GM20000 (cell line): ENCODE results near the gene RNF186.

Source experiments
- DNase-seq: peaks from one replicate; pipeline ENCODE4 v3.0.0; 2012; ENCODE audit warnings: low spot score
- TF ChIP-seq, protein P1 (sequence below): IDR thresholded peaks from 2 replicates; pipeline ENCODE4 v1.5.1; 2012; ENCODE audit warnings: mild to moderate bottlenecking, control low read depth; ENCODE audit errors: extremely low read depth, missing control alignments

The RNF186 gene, protein sequence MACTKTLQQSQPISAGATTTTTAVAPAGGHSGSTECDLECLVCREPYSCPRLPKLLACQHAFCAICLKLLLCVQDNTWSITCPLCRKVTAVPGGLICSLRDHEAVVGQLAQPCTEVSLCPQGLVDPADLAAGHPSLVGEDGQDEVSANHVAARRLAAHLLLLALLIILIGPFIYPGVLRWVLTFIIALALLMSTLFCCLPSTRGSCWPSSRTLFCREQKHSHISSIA

GRCh38 chr1:19814681-19815503 is at the start of gene RNF186:
RNF186 (minus strand) TSS chr1:19815283; CDS start chr1:19815101, 182 bp downstream.
- DNase-seq: no peak
- TF ChIP-seq, protein P1, sequence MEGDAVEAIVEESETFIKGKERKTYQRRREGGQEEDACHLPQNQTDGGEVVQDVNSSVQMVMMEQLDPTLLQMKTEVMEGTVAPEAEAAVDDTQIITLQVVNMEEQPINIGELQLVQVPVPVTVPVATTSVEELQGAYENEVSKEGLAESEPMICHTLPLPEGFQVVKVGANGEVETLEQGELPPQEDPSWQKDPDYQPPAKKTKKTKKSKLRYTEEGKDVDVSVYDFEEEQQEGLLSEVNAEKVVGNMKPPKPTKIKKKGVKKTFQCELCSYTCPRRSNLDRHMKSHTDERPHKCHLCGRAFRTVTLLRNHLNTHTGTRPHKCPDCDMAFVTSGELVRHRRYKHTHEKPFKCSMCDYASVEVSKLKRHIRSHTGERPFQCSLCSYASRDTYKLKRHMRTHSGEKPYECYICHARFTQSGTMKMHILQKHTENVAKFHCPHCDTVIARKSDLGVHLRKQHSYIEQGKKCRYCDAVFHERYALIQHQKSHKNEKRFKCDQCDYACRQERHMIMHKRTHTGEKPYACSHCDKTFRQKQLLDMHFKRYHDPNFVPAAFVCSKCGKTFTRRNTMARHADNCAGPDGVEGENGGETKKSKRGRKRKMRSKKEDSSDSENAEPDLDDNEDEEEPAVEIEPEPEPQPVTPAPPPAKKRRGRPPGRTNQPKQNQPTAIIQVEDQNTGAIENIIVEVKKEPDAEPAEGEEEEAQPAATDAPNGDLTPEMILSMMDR: no peak

DNA sequence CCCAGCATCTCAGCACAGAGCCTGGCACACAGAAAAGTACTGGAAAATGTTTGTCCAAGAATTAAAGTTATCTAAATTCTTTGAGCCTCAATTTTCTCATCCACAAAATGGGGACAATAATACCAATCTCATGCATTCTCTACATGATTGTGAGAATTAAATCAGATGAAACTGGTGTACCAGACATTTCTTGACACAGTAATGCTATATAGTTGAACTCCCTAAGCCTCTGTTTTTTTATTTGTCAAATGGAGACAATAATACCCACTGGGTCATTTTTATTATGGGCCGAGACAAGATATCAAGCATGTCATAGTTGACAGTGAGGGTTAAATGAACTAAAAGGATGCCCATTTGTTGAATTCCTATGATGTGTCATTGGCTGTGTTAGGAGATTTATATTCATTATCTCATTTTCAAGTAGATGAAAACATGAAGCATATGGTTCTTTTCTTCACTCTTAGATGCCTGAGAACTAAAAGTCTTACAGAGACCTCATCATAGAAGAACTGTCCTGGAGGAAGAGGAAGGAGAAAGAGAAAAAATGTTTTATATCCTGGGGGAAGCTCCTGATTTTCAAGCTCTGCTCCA is 49.6 kb upstream of the RNF186 start:
- no peak for DNase-seq
- TF ChIP-seq, protein P1: no peak

GRCh38 chr1:19862944-19863343 is 47.9 kb upstream of the RNF186 start:
- TF ChIP-seq, protein P1: no peak
- no peak for DNase-seq

- TF ChIP-seq, protein P1: no peak
- no peak for DNase-seq
Observed at GRCh38 chr1:19861842-19862530, 46.9 kb upstream of the RNF186 start.

GRCh38 chr1:19861034-19861433 is 46.0 kb upstream of the RNF186 start:
- TF ChIP-seq, protein P1: no peak
- DNase-seq: no peak

- DNase-seq: no peak
- TF ChIP-seq, protein P1: no peak
Observed at GRCh38 chr1:19860418-19860817, 45.3 kb upstream of the RNF186 start.

DNA sequence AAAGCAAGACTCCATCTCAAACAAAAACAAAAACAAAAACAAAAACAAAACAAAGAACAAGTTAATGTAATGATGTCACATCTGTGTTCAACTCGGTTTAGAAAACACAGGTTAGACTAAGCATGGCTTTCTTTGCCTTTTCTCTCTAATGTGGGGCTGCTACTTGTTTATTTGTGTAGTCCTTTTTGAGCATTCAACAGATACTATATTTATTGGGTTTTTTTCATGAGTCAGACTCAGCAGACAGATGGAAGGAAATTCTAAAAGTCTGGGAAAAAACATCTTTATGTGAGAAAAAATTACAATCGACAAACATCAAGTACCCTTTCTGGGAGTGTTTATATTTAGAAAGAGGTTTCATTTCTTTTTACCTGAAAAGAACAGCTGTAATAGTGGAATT is 44.8 kb upstream of the RNF186 start:
- TF ChIP-seq, protein P1: no peak
- no peak for DNase-seq
